ENCODE results near the gene GUCA1C. TPM values are rescaled to one million over a fixed set of nuclear protein-coding genes. Genes with fewer than 3 reads are reported as not detected.

GUCA1C gene
- polyA plus RNA-seq, 1 donor (not counting 4 experiments of a cell fraction or from before 2014, with no cell fraction given), result 0.26 TPM

DNA sequence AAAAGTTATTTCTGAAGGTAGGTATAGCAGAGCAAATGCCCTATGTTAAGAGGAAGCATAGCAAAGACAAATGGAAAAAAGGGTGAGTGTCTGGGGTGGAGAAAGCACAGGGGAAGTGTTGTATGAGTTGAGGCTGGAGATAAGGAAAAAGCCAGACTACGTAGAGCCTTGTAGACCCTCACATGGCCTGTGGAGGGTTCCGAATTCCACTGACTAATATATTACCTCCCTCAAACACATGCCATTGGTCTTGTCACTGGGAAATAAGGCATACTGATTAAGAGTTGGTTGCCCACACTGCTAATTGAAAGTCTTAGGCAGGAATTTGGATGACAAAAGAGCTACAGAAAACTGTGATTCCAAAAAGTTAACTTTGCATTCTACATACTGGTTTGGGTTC is 65.9 kb downstream of the GUCA1C start:
- no peaks in the 10 kb centered on the region for H3K27me3 ChIP-seq (ENCODE audit: control insufficient read depth, extremely low read depth, insufficient read depth, low read length)
- H3K4me1 ChIP-seq (ENCODE audit: control insufficient read depth, extremely low read depth, insufficient read depth, low read length), result no peaks in the 10 kb centered on the region
- no peak for DNase-seq (ENCODE audit: low read depth, low spot score)
- no peaks in the 10 kb centered on the region for H3K9me1 ChIP-seq (ENCODE audit: control insufficient read depth, extremely low read depth, insufficient read depth, low read length)
- no peak overlapping the region for H2AFZ ChIP-seq (ENCODE audit: control insufficient read depth, low read length)
- H3K27ac ChIP-seq (ENCODE audit: control insufficient read depth, insufficient read depth, low read length), result no peak overlapping the region
- no peaks in the 10 kb centered on the region for H3K9me3 ChIP-seq (ENCODE audit: control insufficient read depth, low read depth, low read length)
- H3K4me2 ChIP-seq (ENCODE audit: control insufficient read depth, extremely low read depth, insufficient read depth, low read depth, low read length), result no peak overlapping the region
- no peaks in the 10 kb centered on the region for H4K20me1 ChIP-seq (ENCODE audit: control insufficient read depth, extremely low read depth, insufficient read depth, low read length)
- H3K36me3 ChIP-seq (ENCODE audit: control insufficient read depth in 2 of 2, extremely low read depth in 1 of 2, insufficient read depth in 2 of 2, low read length in 2 of 2), result no peaks in the 10 kb centered on the region
- FAIRE-seq, result no peak
- H3K9ac ChIP-seq (ENCODE audit: control insufficient read depth, extremely low read depth, insufficient read depth, low read length), result no peak overlapping the region
- dilution Hi-C loops (cut with MboI; ENCODE audit: extremely low pct_ligation_motif_present, low sequenced_read_pairs), result no loop called here
- TF ChIP-seq EZH2 (IDR thresholded peaks at IDR 0.05; ENCODE audit: low read length), result no peak
- no peak overlapping the region for H3K4me3 ChIP-seq (ENCODE audit: control insufficient read depth in 2 of 3, extremely low read depth in 1 of 3, insufficient read depth in 2 of 3, low read depth in 1 of 3, low read length in 3 of 3)
- H3K79me2 ChIP-seq (ENCODE audit: control insufficient read depth, insufficient read depth, low read length), result no peaks in the 10 kb centered on the region

GRCh38 chr3:108887121-108887520 is 66.6 kb downstream of the GUCA1C start:
- TF ChIP-seq, protein P1, sequence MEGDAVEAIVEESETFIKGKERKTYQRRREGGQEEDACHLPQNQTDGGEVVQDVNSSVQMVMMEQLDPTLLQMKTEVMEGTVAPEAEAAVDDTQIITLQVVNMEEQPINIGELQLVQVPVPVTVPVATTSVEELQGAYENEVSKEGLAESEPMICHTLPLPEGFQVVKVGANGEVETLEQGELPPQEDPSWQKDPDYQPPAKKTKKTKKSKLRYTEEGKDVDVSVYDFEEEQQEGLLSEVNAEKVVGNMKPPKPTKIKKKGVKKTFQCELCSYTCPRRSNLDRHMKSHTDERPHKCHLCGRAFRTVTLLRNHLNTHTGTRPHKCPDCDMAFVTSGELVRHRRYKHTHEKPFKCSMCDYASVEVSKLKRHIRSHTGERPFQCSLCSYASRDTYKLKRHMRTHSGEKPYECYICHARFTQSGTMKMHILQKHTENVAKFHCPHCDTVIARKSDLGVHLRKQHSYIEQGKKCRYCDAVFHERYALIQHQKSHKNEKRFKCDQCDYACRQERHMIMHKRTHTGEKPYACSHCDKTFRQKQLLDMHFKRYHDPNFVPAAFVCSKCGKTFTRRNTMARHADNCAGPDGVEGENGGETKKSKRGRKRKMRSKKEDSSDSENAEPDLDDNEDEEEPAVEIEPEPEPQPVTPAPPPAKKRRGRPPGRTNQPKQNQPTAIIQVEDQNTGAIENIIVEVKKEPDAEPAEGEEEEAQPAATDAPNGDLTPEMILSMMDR (optimal IDR thresholded peaks at IDR 0.05 in 1 of 3, IDR thresholded peaks at IDR 0.05 in 1 of 3, conservative IDR thresholded peaks at IDR 0.05 in 1 of 3; ENCODE audit: extremely low read depth in 1 of 3, insufficient read depth in 2 of 3, low read length in 3 of 3), result no peak
- no peak for TF ChIP-seq EZH2 (IDR thresholded peaks at IDR 0.05; ENCODE audit: low read length)
- no peaks in the 10 kb centered on the region for H3K4me1 ChIP-seq (ENCODE audit: control insufficient read depth, extremely low read depth, insufficient read depth, low read length)
- H3K4me2 ChIP-seq (ENCODE audit: control insufficient read depth, extremely low read depth, insufficient read depth, low read depth, low read length), result no peak overlapping the region
- H3K4me3 ChIP-seq (ENCODE audit: control insufficient read depth in 2 of 3, extremely low read depth in 1 of 3, insufficient read depth in 2 of 3, low read depth in 1 of 3, low read length in 3 of 3), result no peak overlapping the region
- no peak overlapping the region for H3K9ac ChIP-seq (ENCODE audit: control insufficient read depth, extremely low read depth, insufficient read depth, low read length)
- no peaks in the 10 kb centered on the region for H3K79me2 ChIP-seq (ENCODE audit: control insufficient read depth, insufficient read depth, low read length)
- dilution Hi-C loops (cut with MboI; ENCODE audit: extremely low pct_ligation_motif_present, low sequenced_read_pairs), result no loop called here
- H3K27me3 ChIP-seq (ENCODE audit: control insufficient read depth, extremely low read depth, insufficient read depth, low read length), result no peaks in the 10 kb centered on the region
- H3K9me1 ChIP-seq (ENCODE audit: control insufficient read depth, extremely low read depth, insufficient read depth, low read length), result no peaks in the 10 kb centered on the region
- H2AFZ ChIP-seq (ENCODE audit: control insufficient read depth, low read length), result no peak overlapping the region
- no peaks in the 10 kb centered on the region for H4K20me1 ChIP-seq (ENCODE audit: control insufficient read depth, extremely low read depth, insufficient read depth, low read length)
- no peak for DNase-seq (ENCODE audit: low read depth, low spot score)
- no peak overlapping the region for H3K27ac ChIP-seq (ENCODE audit: control insufficient read depth, insufficient read depth, low read length)
- no peaks in the 10 kb centered on the region for H3K36me3 ChIP-seq (ENCODE audit: control insufficient read depth in 2 of 2, extremely low read depth in 1 of 2, insufficient read depth in 2 of 2, low read length in 2 of 2)
- FAIRE-seq, result no peak
- no peaks in the 10 kb centered on the region for H3K9me3 ChIP-seq (ENCODE audit: control insufficient read depth, low read depth, low read length)

DNA sequence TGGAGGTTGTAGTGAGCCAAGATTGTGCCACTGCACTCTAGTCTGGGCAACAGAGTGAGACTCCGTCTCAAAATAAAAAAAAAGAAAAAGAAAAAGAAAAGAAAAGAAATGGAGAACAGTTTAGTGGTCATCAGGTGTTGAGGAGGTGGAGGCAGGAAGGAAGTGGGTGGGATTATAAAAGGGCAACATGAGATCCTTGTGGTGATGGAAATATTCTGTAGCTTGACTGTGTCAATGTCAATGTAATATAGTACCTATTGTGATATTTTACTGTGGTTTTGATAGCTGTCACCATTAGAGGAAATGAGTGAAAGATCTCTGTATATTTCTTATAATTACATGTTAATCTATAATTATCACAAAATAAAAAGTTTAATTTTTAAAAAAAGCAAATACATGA is 70.3 kb downstream of the GUCA1C start:
- Histone ChIP-seq H3K4me2 (ENCODE audit: control insufficient read depth, extremely low read depth, insufficient read depth, low read depth, low read length) (no peak overlapping the region), H3K27ac (ENCODE audit: control insufficient read depth, insufficient read depth, low read length) (no peak overlapping the region), H3K9ac (ENCODE audit: control insufficient read depth, extremely low read depth, insufficient read depth, low read length) (no peak overlapping the region), H3K36me3 (ENCODE audit: control insufficient read depth in 2 of 2, extremely low read depth in 1 of 2, insufficient read depth in 2 of 2, low read length in 2 of 2) (no peaks in the 10 kb centered on the region), H3K27me3 (ENCODE audit: control insufficient read depth, extremely low read depth, insufficient read depth, low read length) (no peaks in the 10 kb centered on the region), H3K4me3 (ENCODE audit: control insufficient read depth in 2 of 3, extremely low read depth in 1 of 3, insufficient read depth in 2 of 3, low read depth in 1 of 3, low read length in 3 of 3) (no peak overlapping the region), H3K4me1 (ENCODE audit: control insufficient read depth, extremely low read depth, insufficient read depth, low read length) (no peaks in the 10 kb centered on the region), H3K9me3 (ENCODE audit: control insufficient read depth, low read depth, low read length) (no peaks in the 10 kb centered on the region), H3K79me2 (ENCODE audit: control insufficient read depth, insufficient read depth, low read length) (no peaks in the 10 kb centered on the region), H3K9me1 (ENCODE audit: control insufficient read depth, extremely low read depth, insufficient read depth, low read length) (no peaks in the 10 kb centered on the region), H4K20me1 (ENCODE audit: control insufficient read depth, extremely low read depth, insufficient read depth, low read length) (no peaks in the 10 kb centered on the region), H2AFZ (ENCODE audit: control insufficient read depth, low read length) (no peak overlapping the region)
- DNase-seq (ENCODE audit: low read depth, low spot score), result no peak
- dilution Hi-C loops (cut with MboI; ENCODE audit: extremely low pct_ligation_motif_present, low sequenced_read_pairs), result no loop called here
- TF ChIP-seq, protein P1 (optimal IDR thresholded peaks at IDR 0.05 in 1 of 3, IDR thresholded peaks at IDR 0.05 in 1 of 3, conservative IDR thresholded peaks at IDR 0.05 in 1 of 3; ENCODE audit: extremely low read depth in 1 of 3, insufficient read depth in 2 of 3, low read length in 3 of 3), result no peak
- TF ChIP-seq EZH2 (IDR thresholded peaks at IDR 0.05; ENCODE audit: low read length), result no peak
- no peak for FAIRE-seq
